Astrocyte (in vitro differentiated cells and primary cell): ENCODE data around the gene NAV3. TPM values are rescaled to one million over a fixed set of nuclear protein-coding genes. Genes with fewer than 3 reads are reported as not detected.
A peak's percentile ranks its signal among the peaks of the same experiment; 100 is the strongest.

Experiments used
- DNase-seq: peaks from one replicate; pipeline ENCODE4 v3.0.0-alpha.2; 2010; ENCODE audit warnings: low read depth
- FAIRE-seq: peaks from 2 replicates; lab custom pipeline; 2011; peaks lifted over from hg19 to GRCh38; lab: Jason Lieb, UNC
- H2AFZ ChIP-seq: 2 replicates; pipeline ENCODE4 v1.6.0; 2012; ENCODE audit warnings: low read depth, low read length, inconsistent platforms
- H3K27ac ChIP-seq: 2 replicates; pipeline ENCODE4 v1.5.1; 2011; ENCODE audit warnings: low read depth, low read length, inconsistent platforms
- H3K27me3 ChIP-seq: 2 replicates; pipeline ENCODE4 v1.6.0; 2011; ENCODE audit warnings: low read length, inconsistent platforms; ENCODE audit not compliant: insufficient read depth
- H3K36me3 ChIP-seq: 2 replicates; pipeline ENCODE4 v1.5.1; 2011; ENCODE audit warnings: low read length, inconsistent platforms; ENCODE audit not compliant: insufficient read depth
- H3K4me1 ChIP-seq: 2 replicates; pipeline ENCODE4 v1.5.1; 2011; ENCODE audit warnings: low read length, inconsistent platforms; ENCODE audit not compliant: insufficient read depth
- H3K4me2 ChIP-seq: 2 replicates; pipeline ENCODE4 v1.6.0; 2012; ENCODE audit warnings: low read length, inconsistent platforms
- H3K4me3 ChIP-seq: 2 replicates; pipeline ENCODE4 v1.5.1; 2011; ENCODE audit warnings: low read depth, mild to moderate bottlenecking, low read length, inconsistent platforms; ENCODE audit not compliant: insufficient read depth
- H3K79me2 ChIP-seq: 2 replicates; pipeline ENCODE4 v1.6.0; 2012; ENCODE audit warnings: mild to moderate bottlenecking, low read length, inconsistent platforms; ENCODE audit not compliant: insufficient read depth
- H3K9ac ChIP-seq: 2 replicates; pipeline ENCODE4 v1.6.0; 2012; ENCODE audit warnings: mild to moderate bottlenecking, low read length, inconsistent platforms
- H3K9me3 ChIP-seq: 2 replicates; pipeline ENCODE4 v1.5.1; 2012; ENCODE audit warnings: low read depth, mild to moderate bottlenecking, low read length, inconsistent platforms; ENCODE audit not compliant: insufficient read depth
- H4K20me1 ChIP-seq: 2 replicates; pipeline ENCODE4 v1.6.0; 2012; ENCODE audit warnings: low read length, inconsistent platforms; ENCODE audit not compliant: insufficient read depth
- H3K27ac Mint-ChIP-seq: one replicate; pipeline ENCODE4 v1.8.0; 2021; ENCODE audit warnings: mild to moderate bottlenecking, mixed read lengths; ENCODE audit not compliant: unreplicated experiment
- H3K27me3 Mint-ChIP-seq: one replicate; pipeline ENCODE4 v1.8.0; 2021; ENCODE audit warnings: low read depth, mixed read lengths; ENCODE audit not compliant: unreplicated experiment
- H3K36me3 Mint-ChIP-seq: one replicate; pipeline ENCODE4 v1.8.0; 2021; ENCODE audit warnings: low read depth, mixed read lengths; ENCODE audit not compliant: unreplicated experiment
- H3K4me1 Mint-ChIP-seq: one replicate; pipeline ENCODE4 v1.8.0; 2021; ENCODE audit warnings: low read depth, mixed read lengths; ENCODE audit not compliant: unreplicated experiment
- H3K4me3 Mint-ChIP-seq: one replicate; pipeline ENCODE4 v1.8.0; 2021; ENCODE audit warnings: mild to moderate bottlenecking, moderate library complexity, mixed read lengths; ENCODE audit not compliant: unreplicated experiment
- H3K9me3 Mint-ChIP-seq: one replicate; pipeline ENCODE4 v1.8.0; 2021; ENCODE audit warnings: mild to moderate bottlenecking, mixed read lengths; ENCODE audit not compliant: unreplicated experiment
- CTCF ChIP-seq: IDR thresholded peaks from 2 replicates; pipeline ENCODE4 v1.5.1; 2011; ENCODE audit warnings: low read depth, mild to moderate bottlenecking, inconsistent platforms, low read length, moderate library complexity; ENCODE audit not compliant: insufficient read depth
- EZH2 ChIP-seq: IDR thresholded peaks from 2 replicates; pipeline ENCODE4 v1.6.1; 2012; ENCODE audit warnings: mild to moderate bottlenecking, low read length, inconsistent platforms; ENCODE audit not compliant: insufficient read depth
- total RNA-seq: library from RNA; stranded (reverse); gene quantifications from 2 replicates; pipeline ENCODE4 v1.2.1, GENCODE V29; 2021

Gene NAV3
- total RNA-seq, 1 donor from 2014 or later, result 24.1 TPM

GRCh38 chr12:77850129-77850528 lies 19.4 kb downstream of the NAV3 start:
- peaks cover 38% of the 10 kb centered on the region for H3K4me1 Mint-ChIP-seq
- no peaks in the 10 kb centered on the region for H3K79me2 ChIP-seq
- FAIRE-seq, result no peak
- no peak overlapping the region for H3K27ac Mint-ChIP-seq
- H2AFZ ChIP-seq, result no peak overlapping the region
- no peak overlapping the region for H3K4me2 ChIP-seq
- no peaks in the 10 kb centered on the region for H3K36me3 ChIP-seq
- no peak overlapping the region for H3K4me3 ChIP-seq
- H3K9me3 Mint-ChIP-seq, result no peaks in the 10 kb centered on the region
- H3K27me3 ChIP-seq, result no peaks in the 10 kb centered on the region
- no peaks in the 10 kb centered on the region for H3K27me3 Mint-ChIP-seq
- no peak for TF ChIP-seq EZH2
- TF ChIP-seq CTCF, result no peak
- H3K4me3 Mint-ChIP-seq, result no peak overlapping the region
- H3K36me3 Mint-ChIP-seq, result no peaks in the 10 kb centered on the region
- no peak overlapping the region for H3K9ac ChIP-seq
- peak; percentile 26 for DNase-seq
- peaks cover 27% of the 10 kb centered on the region for H3K4me1 ChIP-seq
- H4K20me1 ChIP-seq, result no peaks in the 10 kb centered on the region
- no peak overlapping the region for H3K27ac ChIP-seq
- no peaks in the 10 kb centered on the region for H3K9me3 ChIP-seq

GRCh38 chr12:77850698-77851097 lies 20.0 kb downstream of the NAV3 start:
- Mint-ChIP-seq H3K9me3 (no peaks in the 10 kb centered on the region), H3K4me1 (peaks cover 40% of the 10 kb centered on the region), H3K27ac (no peak overlapping the region), H3K36me3 (no peaks in the 10 kb centered on the region), H3K27me3 (no peaks in the 10 kb centered on the region), H3K4me3 (no peak overlapping the region)
- Histone ChIP-seq H3K9ac (no peak overlapping the region), H3K36me3 (no peaks in the 10 kb centered on the region), H3K27ac (no peak overlapping the region), H3K4me3 (no peak overlapping the region), H3K9me3 (no peaks in the 10 kb centered on the region), H3K79me2 (no peaks in the 10 kb centered on the region), H3K4me2 (no peak overlapping the region), H3K27me3 (no peaks in the 10 kb centered on the region), H3K4me1 (peaks cover 27% of the 10 kb centered on the region), H2AFZ (no peak overlapping the region), H4K20me1 (no peaks in the 10 kb centered on the region)
- FAIRE-seq (no peak), DNase-seq (no peak)
- TF ChIP-seq EZH2 (no peak), CTCF (no peak)

GRCh38 chr12:77855548-77855947 lies 24.9 kb downstream of the NAV3 start:
- DNase-seq, result peak; percentile 13
- H3K9me3 Mint-ChIP-seq, result no peaks in the 10 kb centered on the region
- no peak overlapping the region for H3K4me2 ChIP-seq
- H3K27ac ChIP-seq, result no peak overlapping the region
- no peaks in the 10 kb centered on the region for H3K9me3 ChIP-seq
- H3K27ac Mint-ChIP-seq, result peak overlapping the region; percentile 92
- no peak for TF ChIP-seq EZH2
- TF ChIP-seq CTCF, result no peak
- H3K36me3 ChIP-seq, result no peaks in the 10 kb centered on the region
- no peaks in the 10 kb centered on the region for H3K4me1 ChIP-seq
- no peak overlapping the region for H3K9ac ChIP-seq
- FAIRE-seq, result no peak
- H3K27me3 Mint-ChIP-seq, result no peaks in the 10 kb centered on the region
- H3K4me3 ChIP-seq, result no peak overlapping the region
- H3K79me2 ChIP-seq, result no peaks in the 10 kb centered on the region
- peaks cover 13% of the 10 kb centered on the region for H3K4me1 Mint-ChIP-seq
- H3K27me3 ChIP-seq, result no peaks in the 10 kb centered on the region
- H4K20me1 ChIP-seq, result no peaks in the 10 kb centered on the region
- H2AFZ ChIP-seq, result peak overlapping the region; percentile 49
- no peaks in the 10 kb centered on the region for H3K36me3 Mint-ChIP-seq
- H3K4me3 Mint-ChIP-seq, result no peak overlapping the region
